ENCODE results near the gene DCUN1D4.

- TF ChIP-seq CTCF (IDR thresholded peaks at IDR 0.05; ENCODE audit: insufficient read depth, low read length, poor library complexity, severe bottlenecking) (no peak), EZH2phosphoT487 (conservative IDR thresholded peaks at IDR 0.05; ENCODE audit: low read length) (no peak)
Measured at GRCh38 chr4:51958199-51958968, 115.4 kb downstream of the DCUN1D4 start.

Measured in SU-DHL-6 (cell line).